Stimulated activated CD4-positive, alpha-beta T cell treated with anti-CD3 and anti-CD28 coated beads, Interleukin-2, amount 100 ng/mL, for 24 hours (primary cell): Measurements from ENCODE around the gene CACNB1.
A peak's percentile ranks its signal among the peaks of the same experiment; 100 is the strongest.

Source experiments
- DNase-seq, 2 donors: peaks; one replicate each; pipeline ENCODE4 v3.0.0-alpha.2; 2020

The CACNB1 gene

GRCh38 chr17:39200070-39200879 lies 2.8 kb upstream of the CACNB1 start, which contains the start of gene RPL19:
Gene RPL19, plus strand, starts transcription at chr17:39200283. Its CDS starts 62 bp downstream, at chr17:39200345.
- peak; percentile 79 to 83 for DNase-seq

DNA sequence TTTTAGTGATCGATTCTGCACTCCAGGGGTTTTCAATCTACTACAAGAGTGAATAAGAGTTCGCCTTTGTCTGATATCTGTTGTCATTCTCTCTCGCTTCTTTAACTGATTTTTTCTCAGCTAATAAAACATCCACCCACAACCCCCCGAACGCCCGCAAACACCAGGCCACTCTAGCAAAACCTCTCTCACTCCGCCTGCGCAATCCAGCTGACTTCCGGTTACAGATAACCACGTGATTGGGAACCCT lies 2.3 kb upstream of the CACNB1 start:
- peak; percentile 87 to 90 for DNase-seq

- DNase-seq: no peak
Observed at GRCh38 chr17:39198186-39198566, 707 bp upstream of the CACNB1 start.

GRCh38 chr17:39196808-39197291 lies 619 bp downstream of the CACNB1 start:
- DNase-seq: no peak

- no peak for DNase-seq
Observed at GRCh38 chr17:39196241-39196807, 1.1 kb downstream of the CACNB1 start.

- DNase-seq: no peak
Observed at GRCh38 chr17:39195568-39196160, 1.8 kb downstream of the CACNB1 start.

- no peak for DNase-seq
Observed at GRCh38 chr17:39194985-39195524, 2.4 kb downstream of the CACNB1 start.

DNA sequence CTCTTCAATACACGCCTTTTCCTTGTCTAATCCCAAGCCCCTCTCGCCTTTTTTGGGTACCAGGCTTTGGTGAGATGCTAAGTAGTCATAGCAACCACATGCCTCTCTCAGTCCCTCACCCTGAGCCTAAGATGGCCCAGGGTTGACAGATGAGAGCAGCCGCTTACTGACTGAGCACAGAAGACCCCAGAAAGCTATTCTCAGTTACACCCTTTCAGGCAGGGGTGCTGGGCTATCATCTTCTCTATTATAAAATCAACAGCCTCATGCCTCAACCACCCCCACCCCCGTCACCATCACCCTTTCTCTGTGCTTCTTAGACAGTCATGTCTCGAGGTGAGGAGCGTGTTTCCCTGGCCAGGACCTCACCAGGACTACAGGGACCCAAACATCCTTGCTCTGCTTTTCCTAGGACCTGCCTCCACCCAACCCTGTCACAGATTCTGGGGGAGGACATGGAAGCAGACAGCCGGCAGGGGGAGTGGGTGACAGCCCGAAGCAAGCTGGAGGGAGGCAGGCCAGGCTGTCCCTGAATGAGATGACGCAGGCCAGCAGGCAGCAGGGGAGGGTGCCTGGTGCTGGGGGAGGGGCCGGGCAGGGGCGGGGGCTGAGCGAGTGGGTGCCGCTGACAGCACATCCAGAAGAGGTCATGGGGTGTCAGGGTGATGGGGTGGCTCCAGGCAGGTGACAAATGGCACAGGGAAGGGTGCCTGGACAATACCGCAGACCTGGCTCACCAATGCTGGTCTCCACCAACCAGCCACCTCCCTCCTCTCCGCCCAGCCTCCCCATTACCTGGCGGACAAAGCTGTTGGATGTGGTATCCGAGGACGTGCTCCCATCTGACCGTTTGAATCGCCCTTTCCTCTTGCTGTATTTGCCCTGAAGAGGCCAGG lies 3.1 kb downstream of the CACNB1 start:
- DNase-seq: no peak

DNA sequence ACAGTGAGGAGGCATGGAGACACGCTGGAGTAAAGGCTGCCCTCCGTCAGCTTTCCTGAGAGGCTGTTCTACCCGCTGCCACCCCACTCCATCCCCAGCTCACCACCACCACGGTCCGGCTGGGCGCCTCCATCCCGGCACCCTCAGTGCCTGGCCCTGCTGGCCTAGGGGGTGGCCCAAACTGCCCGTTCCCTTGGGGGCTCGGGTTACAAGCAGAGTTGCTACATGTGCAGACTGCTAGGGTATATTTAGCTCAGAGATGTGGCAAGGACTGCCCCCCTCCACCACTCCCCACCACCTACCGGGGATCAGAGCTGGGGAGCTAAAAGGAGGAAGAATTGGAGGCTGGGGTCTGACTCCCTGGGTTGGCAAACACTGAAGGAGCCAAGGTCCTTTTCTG lies 4.1 kb downstream of the CACNB1 start:
- no peak for DNase-seq

- no peak for DNase-seq
Observed at GRCh38 chr17:39192901-39193300, 4.6 kb downstream of the CACNB1 start.

GRCh38 chr17:39191750-39192510 lies 5.5 kb downstream of the CACNB1 start:
- no peak for DNase-seq

GRCh38 chr17:39187152-39187830 lies 10.2 kb downstream of the CACNB1 start:
- no peak for DNase-seq

DNA sequence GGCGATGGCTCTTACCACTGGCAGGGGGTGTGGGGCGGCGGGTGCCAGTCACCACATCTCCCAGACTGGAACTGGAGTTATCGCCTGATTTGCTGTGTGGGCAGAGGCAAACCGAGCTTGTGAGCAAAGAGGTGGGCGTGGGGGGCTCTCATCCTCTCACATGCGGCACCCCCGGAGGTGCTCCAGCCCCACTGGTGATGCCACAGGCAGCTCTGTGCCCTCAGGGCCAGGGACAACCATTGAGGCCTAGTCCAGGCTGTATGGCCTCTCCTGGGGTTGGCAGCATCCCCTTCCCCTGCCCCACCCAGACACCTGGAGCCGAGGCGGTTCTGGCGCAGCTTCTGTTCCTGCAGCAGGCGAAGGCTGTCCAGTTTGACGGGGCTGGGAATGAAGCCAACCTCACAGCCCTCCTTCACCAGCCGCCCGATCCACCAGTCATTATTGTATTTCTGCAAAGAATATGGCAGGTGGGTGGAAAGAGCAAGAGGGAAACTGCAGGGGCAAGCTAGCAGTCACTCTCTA lies 10.9 kb downstream of the CACNB1 start:
- no peak for DNase-seq

DNA sequence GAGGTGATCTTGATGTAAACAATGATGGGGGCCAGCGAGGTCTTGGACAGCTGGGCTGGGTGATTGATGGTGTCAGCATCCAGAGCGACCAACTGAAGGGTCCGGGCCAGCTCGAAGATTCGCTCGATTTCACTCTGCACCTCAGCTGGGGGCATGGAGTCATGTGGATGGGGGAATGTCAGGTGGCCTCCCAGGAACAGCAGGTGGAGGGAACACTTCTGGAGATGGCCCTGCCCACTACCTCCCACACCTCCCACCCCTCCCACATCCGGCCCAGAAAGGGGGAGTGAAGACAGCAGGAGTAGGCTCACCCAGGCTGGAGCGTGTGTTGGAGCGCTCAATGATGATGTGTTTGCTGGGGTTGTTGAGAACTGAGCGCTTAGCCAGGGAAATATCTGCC lies 13.7 kb downstream of the CACNB1 start:
- no peak for DNase-seq

GRCh38 chr17:39183045-39183444 lies 14.4 kb downstream of the CACNB1 start:
- no peak for DNase-seq

DNA sequence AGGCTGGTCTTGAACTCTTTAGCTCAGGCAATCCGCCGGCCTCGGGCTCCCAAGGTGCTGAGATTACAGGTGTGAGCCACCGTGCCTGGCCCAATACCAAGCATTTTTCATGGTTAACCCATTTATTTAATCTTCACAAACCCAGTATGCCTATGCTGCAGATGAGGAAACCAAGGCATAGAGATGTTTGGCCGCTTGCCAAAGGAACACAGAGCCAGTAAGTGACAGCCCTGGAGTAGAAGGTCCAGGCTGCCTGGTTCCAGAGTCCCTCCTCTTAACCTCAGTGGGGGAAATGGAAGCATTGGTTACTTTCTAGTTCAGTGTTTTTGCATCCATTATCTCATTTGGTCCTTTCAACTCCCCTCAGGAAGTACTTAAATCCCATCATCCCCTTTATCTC lies 16.2 kb downstream of the CACNB1 start:
- no peak for DNase-seq

DNA sequence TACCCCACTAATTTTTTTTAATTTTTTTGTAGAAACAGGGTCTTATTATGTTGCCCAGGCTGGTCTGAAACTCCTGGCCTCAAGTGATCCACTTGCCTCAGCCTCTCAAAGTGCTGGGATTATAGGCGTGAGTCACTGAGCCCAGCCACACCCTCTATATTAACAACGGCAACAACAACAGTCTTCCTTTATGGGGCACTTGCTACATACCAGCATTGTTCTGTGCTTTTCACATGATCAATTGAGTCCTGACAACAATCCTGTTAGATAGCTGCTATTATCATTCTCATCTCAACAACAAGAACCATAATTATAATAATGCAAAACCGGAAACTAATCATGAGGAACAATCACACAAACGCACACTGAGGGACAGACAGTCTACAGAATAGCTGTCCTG lies 18.9 kb downstream of the CACNB1 start:
- no peak for DNase-seq

DNA sequence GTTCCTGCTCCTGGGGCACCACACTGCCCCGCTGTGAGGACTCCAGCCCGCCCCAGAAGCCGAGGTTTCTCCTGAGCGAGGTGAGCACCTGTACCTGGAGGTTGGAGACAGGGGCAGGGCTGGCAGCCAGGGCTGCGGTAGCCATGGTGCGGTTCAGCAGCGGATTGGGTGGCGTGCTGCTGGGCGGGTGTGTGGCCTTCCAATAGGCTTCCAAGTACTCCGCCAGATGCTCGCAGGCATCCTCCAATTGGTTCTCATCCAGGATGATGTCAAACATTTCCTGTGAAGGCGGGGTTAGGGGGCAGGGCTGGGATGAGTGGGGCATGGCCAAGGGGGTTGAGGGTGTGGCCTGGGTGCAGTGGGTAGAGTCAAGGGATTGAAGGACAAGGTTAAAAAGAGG lies 20.2 kb downstream of the CACNB1 start:
- no peak for DNase-seq

DNA sequence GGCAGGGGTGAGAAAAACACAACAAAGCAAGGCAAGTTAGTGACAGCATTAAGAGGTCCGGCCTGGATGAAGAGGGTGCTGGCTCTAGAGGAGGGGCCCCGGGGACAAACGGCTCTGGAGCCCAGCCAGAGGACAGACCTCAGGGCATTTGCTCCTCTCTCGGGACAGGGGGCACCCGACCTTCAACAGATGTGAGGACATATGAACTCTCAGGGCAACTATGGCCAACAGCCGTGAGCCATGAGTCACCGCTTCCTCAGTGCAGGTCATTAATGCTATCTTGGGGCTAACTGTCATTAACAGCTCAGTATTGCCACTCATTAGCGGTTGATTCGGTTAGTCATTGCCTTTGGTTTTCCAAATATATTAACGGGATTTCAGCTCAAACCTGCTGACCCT lies 21.8 kb downstream of the CACNB1 start:
- DNase-seq: no peak

GRCh38 chr17:39174920-39175694 lies 22.4 kb downstream of the CACNB1 start:
- peak; percentile 80 to 82 for DNase-seq
